SK-N-SH (cell line): ENCODE results near the gene HRCT1. TPM values are rescaled to one million over a fixed set of nuclear protein-coding genes. Genes with fewer than 3 reads are reported as not detected.

Source experiments
- CTCF ChIA-PET: fragments of 300-600, 350-600 bp; formaldehyde crosslinking; extraction: SDS; loops from one replicate; lab custom pipeline; 2021; lab: Yijun Ruan, JAX
- POLR2A ChIA-PET: fragments of 350-600 bp; sonication (Branson Sonifier 250); formaldehyde crosslinking; extraction: SDS; loops from one replicate; lab custom pipeline; 2020; ENCODE audit warnings: antibody characterized with exemption, inconsistent platforms; lab: Yijun Ruan, JAX
- DNase-seq: peaks from one replicate; pipeline ENCODE4 v3.0.0; 2012
- H2AFZ ChIP-seq: fragments of 200-600 bp; sonication (generic); 2 replicates; pipeline ENCODE4 v1.8.1; 2016; ENCODE audit warnings: antibody characterized with exemption, mild to moderate bottlenecking, low read depth
- H3F3A ChIP-seq: fragments of 200-600 bp; sonication (generic); replicated peaks from 2 replicates; pipeline ENCODE3; 2016; ENCODE audit warnings: antibody characterized with exemption, mild to moderate bottlenecking; ENCODE audit not compliant: insufficient read depth
- H3K27ac ChIP-seq, 2 experiments: fragments of 200-500 bp in 1 of 2; fragments of 200-600 bp in 1 of 2; sonication (Bioruptor generic) in 1 of 2; sonication (generic), shearing (Covaris generic) in 1 of 2; 2 replicates each; pipeline versions ENCODE4 v1.5.1 to v1.6.1; 2014 to 2016; ENCODE audit warnings: low read depth in 2 of 2, inconsistent platforms in 1 of 2, low read length in 1 of 2, mild to moderate bottlenecking in 1 of 2, mixed read lengths in 1 of 2
- H3K27me3 ChIP-seq: fragments of 200-600 bp; sonication (generic), shearing (Covaris generic); 2 replicates; pipeline ENCODE4 v1.6.1; 2016; ENCODE audit warnings: mixed run types; ENCODE audit not compliant: insufficient read depth
- H3K36me3 ChIP-seq, 2 experiments: fragments of 200-500 bp in 1 of 2; fragments of 200-600 bp in 1 of 2; sonication (Bioruptor generic) in 1 of 2; sonication (generic) in 1 of 2; replicated peaks in 1 of 2; 2 replicates each; pipeline versions ENCODE3 to v1.5.1; 2014 to 2016; ENCODE audit warnings: low read length in 1 of 2, mild to moderate bottlenecking in 1 of 2; ENCODE audit not compliant: insufficient read depth in 2 of 2, control insufficient read depth in 1 of 2
- H3K4me1 ChIP-seq, 2 experiments: fragments of 200-500 bp in 1 of 2; fragments of 200-600 bp in 1 of 2; sonication (Bioruptor generic) in 1 of 2; sonication (generic), shearing (Covaris generic) in 1 of 2; 2 replicates each; pipeline versions ENCODE4 v1.5.1 to v1.6.1; 2014 to 2016; ENCODE audit warnings: low read depth in 1 of 2, low read length in 1 of 2, mixed run types in 1 of 2; ENCODE audit not compliant: insufficient read depth in 2 of 2, control insufficient read depth in 1 of 2
- H3K4me2 ChIP-seq: fragments of 200-600 bp; sonication (generic), shearing (Covaris generic); 2 replicates; pipeline ENCODE4 v1.6.1; 2017; ENCODE audit warnings: mixed run types
- H3K4me3 ChIP-seq, 2 experiments: fragments of 200-500 bp in 1 of 2; fragments of 200-600 bp in 1 of 2; sonication (Bioruptor generic) in 1 of 2; sonication (generic), shearing (Covaris generic) in 1 of 2; 2 replicates each; pipeline versions ENCODE4 v1.5.1 to v1.8.1; 2014 to 2016; ENCODE audit warnings: low read depth in 2 of 2, inconsistent platforms in 1 of 2, low read length in 1 of 2, mild to moderate bottlenecking in 1 of 2, mixed read lengths in 1 of 2, moderate library complexity in 1 of 2
- H3K79me2 ChIP-seq: fragments of 200-600 bp; sonication (generic); 2 replicates; pipeline ENCODE4 v1.8.1; 2017; ENCODE audit warnings: mild to moderate bottlenecking; ENCODE audit not compliant: insufficient read depth
- H3K9ac ChIP-seq: fragments of 200-600 bp; sonication (generic); 2 replicates; pipeline ENCODE4 v1.6.1; 2017; ENCODE audit warnings: mixed run types
- H3K9me2 ChIP-seq: fragments of 200-600 bp; sonication (generic); 2 replicates; pipeline ENCODE4 v1.6.1; 2017; ENCODE audit warnings: mixed run types
- H3K9me3 ChIP-seq: fragments of 200-600 bp; sonication (generic); 2 replicates; pipeline ENCODE4 v1.6.1; 2017; ENCODE audit warnings: mixed run types, mild to moderate bottlenecking, moderate library complexity
- H4K20me1 ChIP-seq: fragments of 200-600 bp; sonication (generic); 2 replicates; pipeline ENCODE4 v1.6.1; 2017; ENCODE audit warnings: mild to moderate bottlenecking, mixed run types; ENCODE audit not compliant: insufficient read depth
- CHD2 ChIP-seq: fragments of 150-350 bp; IDR thresholded peaks from 2 replicates; pipeline ENCODE4 v1.6.1; 2018; ENCODE audit warnings: low read length; ENCODE audit not compliant: partially characterized antibody
- GABPA ChIP-seq: IDR thresholded peaks from 2 replicates; pipeline ENCODE4 v1.4.0; 2012; ENCODE audit warnings: low read depth, mild to moderate bottlenecking
- MEF2A ChIP-seq: IDR thresholded peaks from 2 replicates; pipeline ENCODE4 v1.4.0; 2012; ENCODE audit warnings: low read depth, borderline replicate concordance
- NRF1 ChIP-seq: IDR thresholded peaks from 2 replicates; pipeline ENCODE4 v1.6.1; 2012; ENCODE audit warnings: low read depth, mild to moderate bottlenecking, low read length
- SMC3 ChIP-seq: IDR thresholded peaks from 2 replicates; pipeline ENCODE4 v1.6.1; 2012; ENCODE audit warnings: low read depth, low read length, improper control_type of control experiment
- WGBS: methylation state at CpG from one replicate; pipeline ENCODE4 v1.1.6; 2017; ENCODE audit warnings: low lambda C conversion rate; 5-methylcytosine and 5-hydroxymethylcytosine counted together
- polyA plus RNA-seq, 3 experiments: library from polyadenylated mRNA; depleted of rRNA; stranded (reverse); fragments of >200 nt; gene quantifications; 2 replicates each; pipeline ENCODE4 v1.2.3, GENCODE V29; 2012
- TF ChIP-seq, protein P1 (sequence below): IDR thresholded peaks from 2 replicates; pipeline ENCODE4 v1.4.0; 2012; ENCODE audit warnings: low read depth
- TF ChIP-seq, protein P2 (sequence below): fragments of 150-350 bp; IDR thresholded peaks from 2 replicates; pipeline ENCODE4 v1.6.1; 2017; ENCODE audit warnings: antibody characterized with exemption, low read length, low read depth, borderline replicate concordance
- TF ChIP-seq, protein P3 (sequence below): IDR thresholded peaks from 2 replicates; pipeline ENCODE4 v1.4.0; 2012; ENCODE audit warnings: low read depth, borderline replicate concordance
- TF ChIP-seq, protein P4 (sequence below): IDR thresholded peaks from 2 replicates; pipeline ENCODE4 v1.4.0; 2012; ENCODE audit warnings: low read depth, borderline replicate concordance

Gene HRCT1
- polyA plus RNA-seq, 1 of the 3 experiments (the other 2 are of a cell fraction), result 3.0 TPM

DNA sequence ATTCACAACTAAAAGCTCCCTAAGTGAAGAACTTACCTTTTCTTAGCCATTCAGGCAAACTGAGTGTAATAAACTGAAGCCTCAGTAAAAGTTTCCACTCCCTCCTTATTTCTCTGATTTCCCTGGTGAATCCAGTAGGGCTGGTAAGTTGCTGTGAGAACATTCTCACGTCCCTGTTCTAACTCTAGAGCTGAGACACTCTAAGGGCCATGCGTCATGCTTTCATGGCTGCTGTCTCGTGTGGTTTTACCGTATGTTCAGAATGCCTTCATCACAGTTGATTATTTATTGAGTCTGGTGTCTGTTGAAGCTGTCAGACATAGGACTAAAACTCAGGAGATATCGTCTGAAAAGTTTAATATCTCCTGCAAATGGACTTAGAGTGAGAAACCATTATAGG, 50.6 kb downstream of the HRCT1 start:
- Histone ChIP-seq H3K79me2 (peaks cover 3% of the 10 kb centered on the region; the same call in 1 of the 2 replicates), H3K4me3 (no peak overlapping the region), H3K4me1 (peaks cover 0 to 18% of the 10 kb centered on the region in 2 experiments; a peak in 2 of 4 replicates), H3K4me2 (no peak overlapping the region), H2AFZ (no peak overlapping the region), H4K20me1 (no peaks in the 10 kb centered on the region), H3K27me3 (no peaks in the 10 kb centered on the region), H3K9ac (no peak overlapping the region), H3K9me3 (no peaks in the 10 kb centered on the region), H3F3A (peaks cover 16% of the 10 kb centered on the region), H3K36me3 (no peaks in the 10 kb centered on the region), H3K9me2 (no peaks in the 10 kb centered on the region), H3K27ac (no peak overlapping the region)
- TF ChIP-seq CHD2 (no peak), SMC3 (no peak), MEF2A (no peak), GABPA (no peak), NRF1 (no peak)
- TF ChIP-seq, protein P1, sequence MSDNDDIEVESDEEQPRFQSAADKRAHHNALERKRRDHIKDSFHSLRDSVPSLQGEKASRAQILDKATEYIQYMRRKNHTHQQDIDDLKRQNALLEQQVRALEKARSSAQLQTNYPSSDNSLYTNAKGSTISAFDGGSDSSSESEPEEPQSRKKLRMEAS, result no peak
- TF ChIP-seq, protein P2, sequence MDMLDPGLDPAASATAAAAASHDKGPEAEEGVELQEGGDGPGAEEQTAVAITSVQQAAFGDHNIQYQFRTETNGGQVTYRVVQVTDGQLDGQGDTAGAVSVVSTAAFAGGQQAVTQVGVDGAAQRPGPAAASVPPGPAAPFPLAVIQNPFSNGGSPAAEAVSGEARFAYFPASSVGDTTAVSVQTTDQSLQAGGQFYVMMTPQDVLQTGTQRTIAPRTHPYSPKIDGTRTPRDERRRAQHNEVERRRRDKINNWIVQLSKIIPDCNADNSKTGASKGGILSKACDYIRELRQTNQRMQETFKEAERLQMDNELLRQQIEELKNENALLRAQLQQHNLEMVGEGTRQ, result no peak
- TF ChIP-seq, protein P3, sequence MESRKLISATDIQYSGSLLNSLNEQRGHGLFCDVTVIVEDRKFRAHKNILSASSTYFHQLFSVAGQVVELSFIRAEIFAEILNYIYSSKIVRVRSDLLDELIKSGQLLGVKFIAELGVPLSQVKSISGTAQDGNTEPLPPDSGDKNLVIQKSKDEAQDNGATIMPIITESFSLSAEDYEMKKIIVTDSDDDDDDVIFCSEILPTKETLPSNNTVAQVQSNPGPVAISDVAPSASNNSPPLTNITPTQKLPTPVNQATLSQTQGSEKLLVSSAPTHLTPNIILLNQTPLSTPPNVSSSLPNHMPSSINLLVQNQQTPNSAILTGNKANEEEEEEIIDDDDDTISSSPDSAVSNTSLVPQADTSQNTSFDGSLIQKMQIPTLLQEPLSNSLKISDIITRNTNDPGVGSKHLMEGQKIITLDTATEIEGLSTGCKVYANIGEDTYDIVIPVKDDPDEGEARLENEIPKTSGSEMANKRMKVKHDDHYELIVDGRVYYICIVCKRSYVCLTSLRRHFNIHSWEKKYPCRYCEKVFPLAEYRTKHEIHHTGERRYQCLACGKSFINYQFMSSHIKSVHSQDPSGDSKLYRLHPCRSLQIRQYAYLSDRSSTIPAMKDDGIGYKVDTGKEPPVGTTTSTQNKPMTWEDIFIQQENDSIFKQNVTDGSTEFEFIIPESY, result no peak
- TF ChIP-seq, protein P4, sequence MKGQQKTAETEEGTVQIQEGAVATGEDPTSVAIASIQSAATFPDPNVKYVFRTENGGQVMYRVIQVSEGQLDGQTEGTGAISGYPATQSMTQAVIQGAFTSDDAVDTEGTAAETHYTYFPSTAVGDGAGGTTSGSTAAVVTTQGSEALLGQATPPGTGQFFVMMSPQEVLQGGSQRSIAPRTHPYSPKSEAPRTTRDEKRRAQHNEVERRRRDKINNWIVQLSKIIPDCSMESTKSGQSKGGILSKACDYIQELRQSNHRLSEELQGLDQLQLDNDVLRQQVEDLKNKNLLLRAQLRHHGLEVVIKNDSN, result no peak
- 82% methylated on average over 5 of the region's 5 CpGs for WGBS
- CTCF ChIA-PET, result interaction anchor here (1.0 to 7.5 kb wide), 10 partner anchors 9 to 372 kb away, joined by 3 to 88 read pairs (median 16); partner anchors contain the start of gene HRCT1
- no peak for DNase-seq
- POLR2A ChIA-PET, result no interaction called here

Other genes with a start within 250 kb of the HRCT1 start
- 64.9 and 157 TPM in 2 replicates for gene RMRP, start 248.2 kb upstream of the HRCT1 start, polyA plus RNA-seq (2012; rRNA removed)
- 20.9 and 22.0 TPM in 2 replicates for gene CCDC107, start 247.9 kb upstream of the HRCT1 start, polyA plus RNA-seq (2012; rRNA removed)
- gene ARHGEF39, start 241.0 kb upstream of the HRCT1 start, polyA plus RNA-seq (2012; rRNA removed), result 4.9 and 5.2 TPM in 2 replicates
- gene CA9, start 232.3 kb upstream of the HRCT1 start, polyA plus RNA-seq (2012; rRNA removed), result 0.99 and 1.4 TPM in 2 replicates
- 589 and 620 TPM in 2 replicates for gene TPM2, start 216.3 kb upstream of the HRCT1 start, polyA plus RNA-seq (2012; rRNA removed)
- 91.8 and 115 TPM in 2 replicates for gene TLN1, start 174.0 kb upstream of the HRCT1 start, polyA plus RNA-seq (2012; rRNA removed)
- 33.9 and 38.6 TPM in 2 replicates for gene CREB3, start 173.5 kb upstream of the HRCT1 start, polyA plus RNA-seq (2012; rRNA removed)
- gene GBA2, start 157.0 kb upstream of the HRCT1 start, polyA plus RNA-seq (2012; rRNA removed), result 71.5 and 98.2 TPM in 2 replicates
- gene RGP1, start 156.9 kb upstream of the HRCT1 start, polyA plus RNA-seq (2012; rRNA removed), result 16.1 and 18.6 TPM in 2 replicates
- gene MSMP, start 151.9 kb upstream of the HRCT1 start, polyA plus RNA-seq (2012; rRNA removed), result 1.2 TPM in 2 replicates
- 12.8 and 13.5 TPM in 2 replicates for gene NPR2, start 114.6 kb upstream of the HRCT1 start, polyA plus RNA-seq (2012; rRNA removed)
- gene SPAG8, start 93.9 kb upstream of the HRCT1 start, polyA plus RNA-seq (2012; rRNA removed), result 1.5 and 2.8 TPM in 2 replicates
- gene HINT2, start 91.2 kb upstream of the HRCT1 start, polyA plus RNA-seq (2012; rRNA removed), result 39.9 and 57.2 TPM in 2 replicates
- gene FAM221B, start 77.5 kb upstream of the HRCT1 start, polyA plus RNA-seq (2012; rRNA removed), result not detected in 2 replicates
- 5.3 and 5.8 TPM in 2 replicates for gene TMEM8B, start 77.0 kb upstream of the HRCT1 start, polyA plus RNA-seq (2012; rRNA removed)
- not detected in 2 replicates for gene OR13J1, start 35.8 kb upstream of the HRCT1 start, polyA plus RNA-seq (2012; rRNA removed)
- gene SPAAR, start 3.3 kb downstream of the HRCT1 start, polyA plus RNA-seq (2012; rRNA removed), result 0.11 and 0.13 TPM in 2 replicates
- gene OR2S2, start 52.0 kb downstream of the HRCT1 start, polyA plus RNA-seq (2012; rRNA removed), result 0.16 TPM in 1 of 2 replicates, not detected in the other
- gene RECK, start 130.7 kb downstream of the HRCT1 start, polyA plus RNA-seq (2012; rRNA removed), result 22.8 and 27.3 TPM in 2 replicates
- gene GLIPR2, start 230.5 kb downstream of the HRCT1 start, polyA plus RNA-seq (2012; rRNA removed), result 38.3 and 40.1 TPM in 2 replicates